ENCODE measurements around the gene TCF7L2. TPM values are rescaled to one million over a fixed set of nuclear protein-coding genes. Genes with fewer than 3 reads are reported as not detected.

The TCF7L2 gene
- total RNA-seq, 2 experiments from 2014 or later: 0.26 to 0.42 TPM

DNA sequence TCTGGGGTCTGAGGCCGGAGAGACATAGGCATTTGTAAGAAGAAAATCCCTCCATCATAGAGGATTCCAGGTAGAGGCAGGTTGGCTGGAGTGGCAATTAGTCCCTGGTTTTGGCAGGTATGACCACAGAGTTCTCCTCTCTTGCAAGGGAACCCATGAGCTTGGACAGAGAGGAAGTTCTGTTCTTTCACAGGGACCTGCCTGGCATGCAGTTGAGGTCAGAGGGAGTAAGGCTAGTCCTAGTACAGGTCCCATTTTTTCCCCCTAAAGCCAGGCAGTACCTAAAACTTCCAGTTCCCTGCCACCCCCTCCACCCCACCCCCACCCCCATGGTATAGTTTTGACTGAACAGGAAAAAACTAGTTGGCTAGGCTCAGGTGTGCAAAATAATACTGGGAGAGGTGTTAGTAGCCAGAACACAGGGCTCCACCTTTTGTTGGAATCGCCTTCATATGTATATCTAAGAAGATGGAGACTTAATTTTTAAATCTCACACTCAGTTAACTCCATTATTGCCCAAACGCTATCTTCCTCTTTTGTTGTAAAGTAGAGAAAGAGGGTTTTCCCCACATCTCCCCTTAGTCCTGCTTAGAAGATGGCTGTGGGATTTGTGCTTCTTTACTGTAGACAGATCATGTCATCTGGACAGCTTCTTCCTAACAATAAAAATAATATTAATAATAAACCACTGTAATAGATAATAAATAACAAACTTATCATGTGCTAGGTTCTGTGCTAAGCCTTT, 188.1 kb downstream of the TCF7L2 start:
- no peak overlapping the region for H3K27ac Mint-ChIP-seq
- no peaks in the 10 kb centered on the region for H3K36me3 Mint-ChIP-seq (ENCODE audit: low read depth)
- ChIA-PET CTCF (no interaction called here), POLR2A (no interaction called here)
- H3K4me1 Mint-ChIP-seq (ENCODE audit: low read depth): no peaks in the 10 kb centered on the region
- ATAC-seq (no peak), DNase-seq (no peak)
- no peaks in the 10 kb centered on the region for H3K9me3 Mint-ChIP-seq (ENCODE audit: insufficient read depth)
- H3K27me3 Mint-ChIP-seq (ENCODE audit: low read depth): no peaks in the 10 kb centered on the region
- no peak overlapping the region for H3K4me3 Mint-ChIP-seq

DNA sequence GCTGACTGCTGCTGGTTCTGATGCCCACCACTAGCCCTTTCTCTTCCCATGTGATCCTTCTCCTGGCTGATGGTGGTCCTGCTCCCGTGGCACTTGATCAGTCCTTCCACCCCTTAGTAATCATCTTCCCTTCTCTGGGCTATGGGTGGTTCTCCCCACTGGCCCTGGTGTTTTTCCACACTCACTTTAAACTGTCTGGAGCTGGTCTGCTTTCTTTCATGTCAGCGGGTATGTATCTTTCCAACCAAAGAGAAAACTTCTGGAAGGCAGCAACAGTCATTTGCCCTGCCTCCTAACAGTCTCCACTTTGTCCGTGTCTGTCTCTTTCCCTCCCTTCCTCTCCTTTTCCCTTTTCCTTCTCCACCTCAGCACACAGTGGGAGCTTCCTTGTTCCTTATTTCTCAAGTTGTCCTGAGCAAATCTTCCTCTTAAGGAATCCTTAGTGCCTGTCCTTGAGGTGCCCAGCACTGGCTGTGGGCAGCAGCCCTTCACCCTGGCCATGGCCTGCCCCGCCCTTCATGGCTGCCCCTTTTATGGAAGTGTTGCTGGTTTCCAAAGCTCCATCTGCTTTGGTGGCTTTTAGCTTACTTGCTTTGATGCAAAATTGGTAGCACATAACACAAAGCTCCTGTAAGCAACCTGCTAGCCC, 189.0 kb downstream of the TCF7L2 start:
- Mint-ChIP-seq H3K27ac (no peak overlapping the region), H3K36me3 (ENCODE audit: low read depth) (no peaks in the 10 kb centered on the region), H3K9me3 (ENCODE audit: insufficient read depth) (no peaks in the 10 kb centered on the region), H3K4me1 (ENCODE audit: low read depth) (no peaks in the 10 kb centered on the region), H3K27me3 (ENCODE audit: low read depth) (no peaks in the 10 kb centered on the region), H3K4me3 (no peak overlapping the region)
- DNase-seq (no peak), ATAC-seq (no peak)
- CTCF ChIA-PET: no interaction called here
- POLR2A ChIA-PET: no interaction called here

GRCh38 chr10:113139699-113140098, 189.7 kb downstream of the TCF7L2 start:
- ChIA-PET POLR2A (no interaction called here), CTCF (no interaction called here)
- Mint-ChIP-seq H3K9me3 (ENCODE audit: insufficient read depth) (no peaks in the 10 kb centered on the region), H3K36me3 (ENCODE audit: low read depth) (no peaks in the 10 kb centered on the region), H3K4me1 (ENCODE audit: low read depth) (no peaks in the 10 kb centered on the region), H3K27ac (no peak overlapping the region), H3K4me3 (no peak overlapping the region), H3K27me3 (ENCODE audit: low read depth) (no peaks in the 10 kb centered on the region)
- no peak for DNase-seq
- ATAC-seq: no peak

DNA sequence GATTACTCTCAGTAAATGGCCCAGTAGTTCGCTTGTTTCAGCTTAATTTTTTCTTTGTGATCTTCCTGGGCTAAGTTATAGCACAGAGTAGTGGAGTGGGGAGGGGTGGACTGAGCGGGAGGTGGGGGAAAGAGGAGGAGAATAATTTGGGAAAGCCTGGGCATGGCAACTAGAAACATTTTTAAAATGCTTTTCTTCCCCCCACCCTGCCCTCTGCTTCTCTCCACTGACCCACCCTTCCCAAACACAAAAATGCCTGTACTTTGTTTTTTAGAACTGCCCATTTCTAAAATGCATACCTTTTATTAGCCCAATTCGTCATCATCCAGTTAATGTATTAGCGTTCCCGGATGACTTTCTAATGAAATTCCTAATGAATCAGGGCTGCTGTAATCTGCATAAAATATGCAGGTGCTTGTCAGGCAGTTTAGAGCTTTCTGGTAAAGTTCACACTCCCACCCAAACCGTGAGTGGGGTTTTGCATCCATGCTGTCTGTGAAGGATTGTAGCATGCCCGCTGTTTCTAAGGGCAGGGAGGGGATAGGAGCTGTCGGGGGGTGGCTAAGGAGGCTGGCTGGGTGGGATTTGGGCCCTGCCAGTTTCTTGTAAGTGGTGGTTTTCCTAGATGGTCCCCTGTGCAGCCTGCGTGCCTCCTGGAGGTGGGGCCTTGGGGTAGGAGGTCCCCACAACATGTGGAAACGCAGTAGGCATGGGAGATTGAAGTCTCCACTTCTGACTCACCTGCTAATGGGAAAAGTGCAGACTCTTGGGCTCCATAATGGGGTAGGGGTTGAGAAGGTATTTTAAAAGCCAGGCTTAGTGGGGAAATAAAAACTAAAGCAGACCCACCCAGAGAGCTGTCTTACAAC, 190.3 kb downstream of the TCF7L2 start:
- Mint-ChIP-seq H3K4me3 (no peak overlapping the region), H3K27me3 (ENCODE audit: low read depth) (no peaks in the 10 kb centered on the region), H3K9me3 (ENCODE audit: insufficient read depth) (no peaks in the 10 kb centered on the region), H3K4me1 (ENCODE audit: low read depth) (no peaks in the 10 kb centered on the region), H3K27ac (no peak overlapping the region), H3K36me3 (ENCODE audit: low read depth) (no peaks in the 10 kb centered on the region)
- ATAC-seq (no peak), DNase-seq (no peak)
- CTCF ChIA-PET: no interaction called here
- POLR2A ChIA-PET: no interaction called here

GRCh38 chr10:113142601-113143362, 192.7 kb downstream of the TCF7L2 start:
- H3K27me3 Mint-ChIP-seq (ENCODE audit: low read depth): no peaks in the 10 kb centered on the region
- no peaks in the 10 kb centered on the region for H3K9me3 Mint-ChIP-seq (ENCODE audit: insufficient read depth)
- H3K4me3 Mint-ChIP-seq: no peak overlapping the region
- H3K4me1 Mint-ChIP-seq (ENCODE audit: low read depth): no peaks in the 10 kb centered on the region
- ATAC-seq (no peak), DNase-seq (no peak)
- H3K36me3 Mint-ChIP-seq (ENCODE audit: low read depth): no peaks in the 10 kb centered on the region
- ChIA-PET POLR2A (no interaction called here), CTCF (no interaction called here)
- no peak overlapping the region for H3K27ac Mint-ChIP-seq

DNA sequence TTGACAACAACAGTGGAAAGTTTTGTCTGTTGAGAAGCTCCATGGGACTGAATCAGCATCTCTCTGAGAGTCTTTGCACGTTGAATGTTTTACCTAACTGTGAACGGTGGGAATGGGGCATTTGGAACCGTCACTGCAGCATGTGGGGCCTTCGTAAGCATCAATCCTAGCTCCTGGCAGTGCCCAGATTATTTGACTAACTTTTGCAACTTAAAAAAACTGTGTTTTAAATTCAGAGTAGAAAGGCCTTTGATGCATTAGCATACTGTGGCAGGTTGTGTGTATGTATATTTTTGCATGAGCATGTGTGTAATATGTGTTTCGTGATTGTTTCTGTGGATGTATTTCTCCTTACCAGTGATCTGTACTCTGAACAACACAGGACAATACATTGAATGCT, 194.5 kb downstream of the TCF7L2 start:
- no peak for ATAC-seq
- CTCF ChIA-PET: no interaction called here
- no peaks in the 10 kb centered on the region for H3K4me1 Mint-ChIP-seq (ENCODE audit: low read depth)
- no peaks in the 10 kb centered on the region for H3K9me3 Mint-ChIP-seq (ENCODE audit: insufficient read depth)
- no peak overlapping the region for H3K27ac Mint-ChIP-seq
- H3K27me3 Mint-ChIP-seq (ENCODE audit: low read depth): no peaks in the 10 kb centered on the region
- H3K36me3 Mint-ChIP-seq (ENCODE audit: low read depth): no peaks in the 10 kb centered on the region
- DNase-seq: no peak
- POLR2A ChIA-PET: no interaction called here
- H3K4me3 Mint-ChIP-seq: no peak overlapping the region

DNA sequence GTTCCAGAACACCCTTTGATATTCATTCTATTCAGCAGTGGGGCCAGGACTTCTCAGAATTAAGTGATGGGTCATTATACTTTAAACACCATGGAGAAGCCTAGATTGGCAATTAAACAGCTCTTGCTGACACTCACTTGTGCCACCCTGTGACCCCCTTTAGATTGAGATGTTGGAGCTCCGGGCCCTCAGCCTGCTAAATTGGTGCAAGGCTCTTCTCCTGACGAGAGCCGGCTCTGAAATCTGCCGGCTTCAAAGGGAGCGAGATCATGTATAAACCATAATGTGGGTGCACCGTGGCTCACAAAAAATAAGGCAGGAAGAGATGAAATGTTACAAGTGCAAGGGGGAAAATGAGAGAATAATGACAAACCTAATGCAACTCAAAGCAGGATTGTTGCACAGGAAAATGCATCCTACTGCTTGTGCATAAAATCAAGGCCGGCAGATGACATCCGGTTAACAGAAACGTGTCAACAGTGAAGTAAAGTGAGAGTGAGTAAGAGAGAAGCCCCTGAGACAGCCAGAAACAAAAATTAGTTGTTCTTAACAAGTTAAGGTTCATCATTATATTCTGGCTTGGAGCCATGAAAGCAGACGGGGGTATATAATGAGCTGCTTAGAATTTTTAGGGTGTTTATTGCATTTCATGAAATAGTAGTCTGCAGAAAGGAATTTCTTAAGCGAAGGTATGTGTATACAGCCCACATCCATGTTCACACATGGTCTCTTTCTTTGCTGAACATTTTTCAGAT, 198.2 kb downstream of the TCF7L2 start:
- ATAC-seq (no peak), DNase-seq (no peak)
- Mint-ChIP-seq H3K27ac (no peak overlapping the region), H3K4me3 (no peak overlapping the region), H3K36me3 (ENCODE audit: low read depth) (no peaks in the 10 kb centered on the region), H3K4me1 (ENCODE audit: low read depth) (no peaks in the 10 kb centered on the region), H3K9me3 (ENCODE audit: insufficient read depth) (no peaks in the 10 kb centered on the region), H3K27me3 (ENCODE audit: low read depth) (no peaks in the 10 kb centered on the region)
- ChIA-PET POLR2A (no interaction called here), CTCF (no interaction called here)

DNA sequence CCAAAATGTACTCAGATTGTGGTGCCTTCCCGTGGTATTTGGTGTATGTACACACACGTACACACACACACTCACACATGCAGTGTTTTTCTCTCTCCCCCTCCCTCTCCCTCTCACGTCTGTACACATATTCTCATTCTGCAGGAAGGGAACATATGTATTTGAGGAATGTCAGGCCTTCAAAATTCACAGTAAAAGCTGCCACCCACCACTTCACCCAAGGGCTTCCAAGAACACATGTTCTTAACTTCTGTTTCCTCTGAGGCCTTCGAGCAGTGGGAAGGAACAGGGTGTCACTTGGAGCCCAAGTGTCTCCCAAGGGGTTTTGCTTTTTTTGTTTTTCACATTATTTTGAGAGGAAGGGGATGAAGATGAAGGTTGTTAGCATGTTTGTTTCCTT, 198.9 kb downstream of the TCF7L2 start:
- Mint-ChIP-seq H3K36me3 (ENCODE audit: low read depth) (no peaks in the 10 kb centered on the region), H3K27ac (no peak overlapping the region), H3K4me3 (no peak overlapping the region), H3K9me3 (ENCODE audit: insufficient read depth) (no peaks in the 10 kb centered on the region), H3K27me3 (ENCODE audit: low read depth) (no peaks in the 10 kb centered on the region), H3K4me1 (ENCODE audit: low read depth) (no peaks in the 10 kb centered on the region)
- DNase-seq (no peak), ATAC-seq (no peak)
- ChIA-PET POLR2A (no interaction called here), CTCF (no interaction called here)

DNA sequence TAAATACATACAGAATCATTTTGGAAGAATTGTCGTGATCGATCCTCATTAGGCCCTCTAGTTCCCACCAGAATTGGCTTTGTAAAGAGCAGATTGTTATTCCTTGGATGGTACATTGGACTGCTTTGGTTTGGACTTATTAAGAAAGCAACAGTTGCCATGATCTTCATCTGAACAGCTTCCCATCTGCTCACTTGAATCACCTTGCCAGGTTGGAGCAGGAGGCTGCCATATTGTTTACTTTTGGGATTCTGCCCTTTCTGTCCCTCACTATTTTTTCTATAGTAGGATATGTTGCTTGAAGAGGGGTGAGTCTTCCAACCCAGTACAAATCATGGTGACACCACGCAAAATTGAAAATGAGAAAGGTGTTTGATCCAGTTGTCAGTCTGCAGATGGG, 199.6 kb downstream of the TCF7L2 start:
- DNase-seq: no peak
- Mint-ChIP-seq H3K4me1 (ENCODE audit: low read depth) (no peaks in the 10 kb centered on the region), H3K9me3 (ENCODE audit: insufficient read depth) (no peaks in the 10 kb centered on the region), H3K27me3 (ENCODE audit: low read depth) (no peaks in the 10 kb centered on the region), H3K4me3 (no peak overlapping the region), H3K27ac (no peak overlapping the region), H3K36me3 (ENCODE audit: low read depth) (no peaks in the 10 kb centered on the region)
- ChIA-PET CTCF (no interaction called here), POLR2A (interaction anchor here (0.6 kb wide), 1 partner anchor 17 kb away, joined by 7 read pairs; no protein-coding TSS in a partner anchor)
- no peak for ATAC-seq

DNA sequence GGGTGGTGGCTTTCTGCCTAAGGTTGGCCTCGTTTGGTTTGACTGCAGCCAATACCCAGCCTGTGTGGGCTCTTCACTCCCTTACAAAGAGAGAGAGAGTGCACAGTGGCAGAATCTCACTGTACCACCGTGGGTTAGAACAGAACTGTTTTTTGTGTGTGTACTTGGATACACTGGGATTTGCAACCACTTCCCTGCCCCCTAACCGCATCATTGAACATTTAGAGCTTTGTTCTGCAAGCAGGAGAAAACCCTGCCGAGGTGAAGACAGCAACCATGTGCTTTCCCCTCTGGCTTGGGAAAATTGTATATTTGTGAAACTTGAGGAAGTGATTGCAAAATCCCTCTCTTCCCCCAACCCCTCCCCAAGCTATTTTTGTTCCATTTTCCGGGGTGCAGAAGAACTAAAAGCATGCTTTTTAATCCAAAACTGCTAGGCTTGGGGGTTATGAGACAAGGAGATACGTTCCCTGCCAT, 201.2 kb downstream of the TCF7L2 start:
- POLR2A ChIA-PET: no interaction called here
- Mint-ChIP-seq H3K4me3 (no peak overlapping the region), H3K36me3 (ENCODE audit: low read depth) (no peaks in the 10 kb centered on the region), H3K9me3 (ENCODE audit: insufficient read depth) (no peaks in the 10 kb centered on the region), H3K27me3 (ENCODE audit: low read depth) (no peaks in the 10 kb centered on the region), H3K4me1 (ENCODE audit: low read depth) (no peaks in the 10 kb centered on the region), H3K27ac (no peak overlapping the region)
- ATAC-seq (no peak), DNase-seq (no peak)
- CTCF ChIA-PET: no interaction called here

DNA sequence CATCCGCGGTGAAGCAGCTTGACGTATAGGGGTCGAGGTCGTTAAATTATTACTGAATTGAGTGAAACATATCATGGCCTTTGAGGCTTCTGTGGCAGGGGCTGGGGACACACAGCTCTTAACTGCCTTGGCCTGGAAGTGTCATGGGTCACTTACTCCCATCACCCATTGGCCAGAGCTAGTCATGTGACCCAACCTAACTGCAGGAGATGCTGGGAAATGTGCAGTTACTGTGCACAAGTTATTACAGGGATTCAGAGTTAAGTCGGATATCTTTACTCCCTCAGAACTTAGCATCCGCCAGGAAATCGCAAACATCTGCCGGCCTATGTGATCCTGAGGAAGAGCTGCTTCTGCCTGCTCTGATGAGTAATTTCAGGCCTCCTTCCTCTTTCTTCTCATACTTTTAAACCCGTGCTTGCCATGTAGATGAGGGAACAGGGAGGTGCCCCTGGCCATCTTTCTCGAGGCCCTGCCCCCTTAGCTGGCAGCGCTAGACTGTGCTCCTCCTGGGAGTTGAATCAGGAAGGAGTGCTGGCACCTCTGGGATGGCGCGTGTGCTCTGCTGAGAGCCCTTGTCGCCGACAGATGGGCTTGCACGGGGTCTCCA, 203.6 kb downstream of the TCF7L2 start:
- Mint-ChIP-seq H3K27ac (no peak overlapping the region), H3K27me3 (ENCODE audit: low read depth) (no peaks in the 10 kb centered on the region), H3K36me3 (ENCODE audit: low read depth) (no peaks in the 10 kb centered on the region), H3K9me3 (ENCODE audit: insufficient read depth) (no peaks in the 10 kb centered on the region), H3K4me1 (ENCODE audit: low read depth) (no peaks in the 10 kb centered on the region), H3K4me3 (no peak overlapping the region)
- CTCF ChIA-PET: no interaction called here
- ATAC-seq (no peak), DNase-seq (no peak)
- POLR2A ChIA-PET: no interaction called here

Measured in activated CD8-positive, alpha-beta T cell treated with anti-CD3 and anti-CD28 coated beads, Interleukin-2, amount 10 ng/mL, durations not matched to agents 7 days and 5 days (primary cell).